ENCODE measurements around the gene TAF4.
"Not testable (repeated sequence)": the region's sequence is repeated elsewhere in the genome, so short reads cannot be mapped to it uniquely, and the experiment has no call there.

TAF4 gene

DNA sequence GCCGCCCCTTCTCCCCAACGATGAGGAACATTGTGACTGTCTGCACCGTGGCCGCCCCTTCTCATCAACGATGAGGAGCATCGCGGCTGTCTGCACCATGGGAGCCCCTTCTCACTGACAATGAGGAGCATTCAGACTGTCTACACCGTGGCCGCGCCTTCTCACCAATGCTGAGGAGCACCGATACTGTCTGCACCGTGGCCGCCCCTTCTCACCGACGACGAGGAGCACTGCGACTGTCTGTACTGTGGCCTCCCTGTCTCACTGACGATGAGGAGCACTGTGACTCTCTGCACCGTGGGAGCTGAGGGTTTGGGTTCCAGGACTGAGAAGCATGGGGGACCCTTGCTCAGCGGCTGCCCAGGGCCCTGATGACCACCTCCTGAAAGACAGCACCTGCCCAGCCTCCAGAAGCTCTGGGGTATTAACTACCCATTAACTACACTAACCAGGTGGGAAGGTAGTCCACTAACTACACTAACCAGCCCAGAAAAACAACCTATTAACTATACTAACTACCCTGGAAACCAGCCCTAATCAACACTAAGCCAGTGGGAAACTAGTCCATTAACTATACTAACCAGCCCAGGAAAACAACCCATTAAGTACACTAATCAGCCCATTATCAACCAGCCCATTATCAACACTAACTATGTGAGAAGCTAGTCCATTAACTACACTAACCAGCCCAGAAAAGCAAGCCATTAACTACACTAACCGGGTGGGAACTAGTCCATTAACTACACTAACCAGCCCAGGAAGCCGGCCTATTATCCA lies 116.9 kb downstream of the TAF4 start:
- no peak for DNase-seq (ENCODE audit: low spot score)

DNA sequence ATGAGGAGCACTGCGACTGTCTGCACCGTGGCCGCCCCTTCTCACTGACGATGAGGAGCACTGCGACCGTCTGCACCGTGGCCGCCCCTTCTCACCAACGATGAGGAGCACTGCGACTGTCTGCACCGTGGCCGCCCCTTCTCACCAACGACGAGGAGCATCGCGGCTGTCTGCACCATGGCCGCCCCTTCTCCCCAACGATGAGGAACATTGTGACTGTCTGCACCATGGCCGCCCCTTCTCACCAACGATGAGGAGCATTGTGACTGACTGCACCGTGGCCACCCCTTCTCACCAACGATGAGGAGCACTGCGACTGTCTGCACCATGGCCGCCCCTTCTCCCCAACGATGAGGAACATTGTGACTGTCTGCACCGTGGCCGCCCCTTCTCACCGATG lies 117.6 kb downstream of the TAF4 start:
- DNase-seq (ENCODE audit: low spot score), result not testable (repeated sequence)

DNA sequence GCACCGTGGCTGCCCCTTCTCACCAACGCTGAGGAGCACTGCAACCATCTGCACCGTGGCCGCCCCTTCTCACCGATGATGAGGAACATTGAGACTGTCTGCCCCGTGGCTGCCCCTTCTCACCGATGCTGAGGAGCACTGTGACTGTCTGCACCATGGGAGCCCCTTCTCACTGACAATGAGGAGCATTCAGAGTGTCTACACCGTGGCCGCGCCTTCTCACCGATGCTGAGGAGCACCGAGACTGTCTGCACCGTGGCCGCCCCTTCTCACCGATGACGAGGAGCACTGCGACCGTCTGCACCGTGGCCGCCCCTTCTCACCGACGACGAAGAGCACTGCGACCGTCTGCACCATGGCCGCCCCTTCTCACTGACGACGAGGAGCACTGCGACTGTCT lies 120.2 kb downstream of the TAF4 start:
- not testable (repeated sequence) for DNase-seq (ENCODE audit: low spot score)

DNA sequence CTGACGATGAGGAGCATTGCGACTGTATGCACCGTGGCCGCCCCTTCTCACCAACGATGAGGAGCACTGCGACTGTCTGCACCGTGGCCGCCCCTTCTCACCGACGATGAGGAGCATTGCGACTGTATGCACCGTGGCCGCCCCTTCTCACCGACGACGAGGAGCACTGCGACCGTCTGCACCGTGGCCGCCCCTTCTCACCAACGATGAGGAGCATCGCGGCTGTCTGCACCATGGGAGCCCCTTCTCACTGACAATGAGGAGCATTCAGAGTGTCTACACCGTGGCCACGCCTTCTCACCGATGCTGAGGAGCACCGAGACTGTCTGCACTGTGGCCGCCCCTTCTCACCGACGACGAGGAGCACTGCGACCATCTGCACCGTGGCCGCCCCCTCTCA lies 120.7 kb downstream of the TAF4 start:
- DNase-seq (ENCODE audit: low spot score), result not testable (repeated sequence)

DNA sequence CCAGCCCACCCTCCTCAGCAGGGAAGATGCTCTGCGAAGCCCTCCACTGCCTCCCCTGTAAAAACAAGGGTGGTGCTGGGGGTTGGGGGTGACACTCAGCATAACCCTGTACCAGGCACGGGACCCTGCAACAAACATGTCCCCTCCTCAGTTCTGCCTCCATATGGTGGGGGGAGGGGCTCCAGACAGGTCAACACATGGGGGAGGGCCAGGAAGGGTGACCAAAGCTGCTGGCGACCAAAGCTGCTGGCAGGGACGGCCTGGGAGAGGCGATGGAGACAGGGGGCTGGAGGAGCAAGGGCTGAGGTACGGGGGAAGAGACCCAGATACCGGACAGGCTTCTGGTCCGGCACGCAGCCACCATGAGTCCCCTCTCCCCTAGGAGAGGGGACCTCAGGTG lies 123.2 kb downstream of the TAF4 start:
- DNase-seq (ENCODE audit: low spot score), result no peak

DNA sequence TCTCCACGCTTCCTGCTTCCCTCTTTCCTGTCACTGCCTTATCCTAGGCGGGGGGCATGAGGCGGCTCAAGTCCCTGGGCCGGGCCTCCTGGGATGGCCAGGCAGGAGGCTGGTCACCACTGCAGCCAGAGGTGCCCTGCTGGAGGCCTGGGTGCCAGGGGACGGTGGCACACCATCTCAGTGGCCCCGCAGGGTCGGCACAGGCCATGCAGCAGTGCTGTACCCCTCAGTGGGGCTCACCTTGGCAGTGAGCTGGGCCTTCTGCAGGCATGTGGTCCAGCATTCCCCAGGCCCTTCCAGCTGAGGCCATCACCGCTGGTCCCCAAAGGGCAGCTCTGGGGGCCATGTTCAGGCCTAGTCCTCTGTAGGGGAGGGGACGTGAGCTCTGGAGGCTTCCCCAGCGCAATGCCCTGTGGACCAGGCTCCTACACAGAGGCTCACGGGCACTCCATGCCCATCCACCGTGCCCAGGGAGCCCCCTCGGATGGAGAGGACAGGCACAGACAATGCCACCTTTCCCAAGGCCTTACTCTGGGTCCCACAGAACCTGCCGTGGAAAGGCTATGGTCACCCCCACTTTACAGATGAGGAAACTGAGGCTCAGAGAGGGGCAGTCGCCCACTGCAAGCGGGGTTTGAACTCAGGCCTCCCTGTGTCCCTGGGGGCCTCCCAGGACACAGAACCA lies 123.8 kb downstream of the TAF4 start:
- no peak for DNase-seq (ENCODE audit: low spot score)

DNA sequence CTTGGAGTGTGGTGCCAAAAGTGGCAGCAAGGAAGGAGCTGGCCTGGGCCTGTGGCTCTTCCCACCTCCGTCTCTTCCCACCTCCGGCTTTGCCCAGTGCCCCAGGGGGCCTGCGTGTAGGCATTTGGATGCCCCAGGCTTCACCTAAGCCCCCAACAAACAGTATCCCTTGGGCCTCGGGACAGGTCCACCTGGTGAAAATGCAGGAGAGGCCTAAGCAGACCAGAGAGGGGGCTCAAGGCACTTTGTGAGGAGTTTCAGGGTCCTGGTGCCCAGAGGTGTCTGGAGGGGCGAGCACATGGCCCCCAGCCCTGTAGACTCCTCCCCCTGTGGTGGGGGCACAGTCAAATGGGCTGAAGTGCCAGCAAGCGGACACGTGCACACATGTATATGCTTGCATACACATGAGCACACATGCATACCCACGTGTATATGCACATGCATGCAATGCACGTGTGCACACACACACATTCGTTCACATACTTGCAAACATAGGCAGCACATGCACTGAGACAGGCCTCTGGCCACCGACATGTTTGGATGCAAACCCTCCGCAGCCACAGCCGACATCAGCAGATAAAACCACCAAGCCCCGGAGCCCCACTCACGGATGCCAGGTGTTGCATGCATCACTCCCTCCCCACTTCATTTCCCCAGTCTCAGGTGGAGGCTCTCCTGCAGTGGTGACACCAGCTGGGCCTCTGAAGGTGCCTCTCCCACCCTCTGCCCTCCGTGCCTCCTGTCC lies 124.5 kb downstream of the TAF4 start:
- DNase-seq (ENCODE audit: low spot score), result no peak

DNA sequence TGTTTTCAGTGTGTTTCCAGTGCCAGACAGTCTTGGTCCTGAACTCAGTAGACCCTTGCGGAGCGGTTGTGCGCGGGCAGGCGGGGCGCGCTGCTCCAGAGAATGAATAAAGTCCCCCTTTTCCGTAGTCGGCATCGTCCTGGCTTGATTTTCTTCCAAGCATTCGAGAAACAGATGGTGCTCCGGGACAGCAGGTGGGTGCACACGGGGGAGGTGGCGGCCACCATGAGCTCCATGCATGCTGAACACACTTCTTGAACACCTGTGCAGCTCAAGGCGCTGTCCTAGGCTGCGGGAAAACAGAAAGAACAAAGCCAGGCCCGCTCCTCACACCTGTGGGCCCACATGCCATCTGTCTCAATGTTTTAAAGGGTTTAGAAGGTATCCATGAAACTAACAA lies 125.2 kb downstream of the TAF4 start:
- no peak for DNase-seq (ENCODE audit: low spot score)

DNA sequence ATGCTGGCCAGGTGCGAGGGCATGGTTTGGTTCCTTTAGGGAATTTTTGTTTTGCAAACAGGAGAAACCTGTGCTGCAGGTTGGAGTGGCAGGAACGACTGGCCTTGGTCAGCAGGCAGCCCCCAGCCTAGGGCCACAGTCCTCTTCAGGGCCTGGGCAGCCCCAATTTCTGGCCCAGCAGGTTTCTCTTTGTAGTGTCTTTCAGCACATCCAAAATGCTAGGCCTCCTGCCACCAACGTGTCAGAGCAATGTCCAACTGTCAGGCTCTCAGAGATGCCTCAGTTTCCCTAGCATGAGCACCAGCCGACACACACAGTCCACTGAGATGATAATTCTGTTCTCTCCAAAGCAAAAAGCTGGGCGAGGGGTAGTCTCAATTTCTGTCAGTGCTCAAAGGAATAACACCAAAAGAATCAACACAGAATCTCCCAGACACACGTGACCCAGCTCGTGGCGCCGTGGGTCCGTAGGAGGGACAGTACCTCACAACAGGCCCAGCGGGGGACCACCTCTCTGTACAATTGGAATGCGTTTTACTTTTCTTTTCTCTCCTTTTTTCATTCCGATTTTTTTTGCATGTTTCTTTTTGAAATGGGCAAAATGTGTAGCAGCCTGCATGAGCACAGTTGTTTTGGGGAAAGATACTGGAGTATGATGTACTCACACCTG lies 125.9 kb downstream of the TAF4 start:
- DNase-seq (ENCODE audit: low spot score), result no peak

DNA sequence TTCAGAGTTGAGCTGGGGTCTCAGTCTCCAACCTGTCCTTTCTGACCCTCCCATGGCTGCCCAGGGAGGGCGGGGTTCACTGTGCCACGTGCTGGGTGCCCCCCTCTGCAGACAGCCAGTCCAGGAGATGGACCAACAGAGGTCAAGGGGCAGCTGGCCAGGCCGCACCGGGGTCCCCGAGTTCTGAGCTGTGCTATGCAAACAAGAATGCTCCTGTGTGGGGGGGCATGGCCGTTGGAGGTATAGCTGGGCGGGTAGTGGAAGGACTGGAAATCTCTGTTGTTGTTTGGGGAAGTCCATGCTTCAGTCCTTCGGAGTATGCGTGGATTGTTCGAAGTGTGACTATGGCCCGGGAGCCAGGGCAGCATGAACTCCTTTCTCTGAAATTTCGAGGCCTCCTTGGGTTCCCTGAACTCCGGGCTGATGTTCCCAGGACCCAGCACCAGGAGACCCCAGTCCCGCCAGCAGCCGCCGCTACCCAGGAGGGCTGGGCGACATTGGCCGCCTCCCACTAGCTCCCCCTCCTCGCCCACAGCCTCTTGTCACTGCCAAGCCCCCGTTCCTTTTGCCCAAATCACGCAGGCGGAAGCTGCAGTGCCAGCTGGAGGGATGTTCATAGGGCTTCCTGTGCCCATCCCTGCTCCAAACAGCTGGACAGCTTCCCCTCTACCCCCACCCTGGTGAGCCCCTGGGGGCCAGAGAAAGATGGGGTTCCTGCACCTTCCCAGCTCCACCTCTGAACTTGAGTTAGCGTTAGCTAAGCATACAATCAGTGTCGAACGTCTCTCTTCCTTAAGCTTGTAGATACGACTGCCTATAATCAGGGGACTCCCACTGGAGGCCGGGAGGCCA lies 126.6 kb downstream of the TAF4 start:
- no peak for DNase-seq (ENCODE audit: low spot score)

DNA sequence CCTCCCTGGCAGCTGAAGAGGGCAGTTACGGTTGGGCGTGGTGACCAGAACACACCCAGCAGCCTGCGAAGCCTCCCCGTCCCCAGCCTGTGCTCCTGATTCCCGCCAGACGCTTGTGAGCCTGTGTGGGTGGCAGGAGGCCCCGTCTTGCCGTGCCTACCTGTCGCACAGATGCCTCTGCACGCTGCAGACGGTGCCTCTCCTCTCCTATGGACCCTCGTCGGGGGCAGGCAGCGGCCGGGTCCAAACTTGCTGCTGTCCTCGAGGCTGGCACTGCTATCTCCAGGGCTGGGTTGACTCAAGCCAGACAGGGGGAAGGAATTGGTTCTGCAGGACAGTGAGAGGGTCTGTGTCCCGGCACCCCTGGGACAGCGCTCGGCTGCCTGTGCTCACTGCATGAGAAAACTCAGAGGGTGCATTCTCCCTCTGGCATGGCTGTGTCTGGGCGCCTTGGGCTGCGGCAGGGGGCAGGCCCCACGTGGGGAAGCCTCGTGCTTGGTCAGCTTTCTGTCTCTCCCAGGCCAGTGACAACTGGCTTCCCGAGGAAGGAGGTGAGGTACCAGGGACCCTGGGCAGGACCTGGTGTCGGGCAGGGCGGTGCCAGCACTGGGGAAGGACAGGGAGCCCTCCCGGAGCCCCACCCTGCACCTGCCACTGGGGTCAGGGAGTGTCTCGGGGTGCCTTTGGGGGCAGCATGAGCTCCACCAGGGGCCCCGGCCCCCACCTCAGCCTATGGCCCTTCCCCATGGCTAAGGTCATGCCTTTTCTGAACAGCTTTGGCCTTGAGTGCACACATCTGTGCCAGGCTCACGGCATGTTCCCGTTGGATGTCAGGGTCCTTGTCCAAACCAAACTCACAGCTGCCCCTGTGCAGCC lies 127.5 kb downstream of the TAF4 start:
- no peak for DNase-seq (ENCODE audit: low spot score)

DNA sequence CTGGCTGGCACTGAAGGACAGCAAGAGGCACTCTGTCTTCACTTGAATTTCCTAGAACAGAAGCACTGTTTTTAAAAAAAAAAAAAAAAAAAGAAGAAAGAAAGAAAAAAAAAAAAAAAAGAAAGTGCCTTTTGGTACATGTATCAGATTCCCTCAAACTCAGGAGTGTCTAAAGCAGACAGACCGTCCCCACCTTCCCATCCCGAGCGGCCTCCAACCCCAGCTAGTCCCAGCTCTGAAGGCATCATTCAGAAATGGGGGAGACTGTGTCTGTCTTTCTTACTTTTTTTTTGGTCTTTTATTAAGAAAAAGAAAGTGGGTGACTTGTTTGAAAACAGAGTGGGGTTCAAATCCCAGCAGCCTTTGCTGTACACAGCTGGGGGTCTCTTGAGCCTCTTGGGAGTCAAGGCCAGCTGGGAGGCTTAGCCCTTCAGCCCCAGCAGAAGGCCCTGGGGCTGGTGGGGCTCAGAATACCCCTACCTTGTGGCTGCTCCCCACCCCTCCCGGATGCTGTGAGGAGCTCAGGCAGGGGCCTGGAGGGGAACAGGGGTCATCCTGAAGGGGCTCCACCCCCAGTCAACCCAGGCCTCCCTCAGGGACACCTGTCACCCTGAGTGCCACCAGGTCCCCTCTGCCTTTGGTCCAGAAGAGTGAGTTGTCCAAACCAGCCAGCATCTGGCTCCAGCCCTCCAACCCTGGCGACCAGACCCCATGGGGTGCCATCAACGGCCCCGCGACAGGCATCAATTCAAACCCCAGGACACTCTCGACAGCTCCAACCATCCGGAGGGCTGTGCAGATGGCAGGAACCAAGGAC lies 128.3 kb downstream of the TAF4 start:
- no peak for DNase-seq (ENCODE audit: low spot score)

DNA sequence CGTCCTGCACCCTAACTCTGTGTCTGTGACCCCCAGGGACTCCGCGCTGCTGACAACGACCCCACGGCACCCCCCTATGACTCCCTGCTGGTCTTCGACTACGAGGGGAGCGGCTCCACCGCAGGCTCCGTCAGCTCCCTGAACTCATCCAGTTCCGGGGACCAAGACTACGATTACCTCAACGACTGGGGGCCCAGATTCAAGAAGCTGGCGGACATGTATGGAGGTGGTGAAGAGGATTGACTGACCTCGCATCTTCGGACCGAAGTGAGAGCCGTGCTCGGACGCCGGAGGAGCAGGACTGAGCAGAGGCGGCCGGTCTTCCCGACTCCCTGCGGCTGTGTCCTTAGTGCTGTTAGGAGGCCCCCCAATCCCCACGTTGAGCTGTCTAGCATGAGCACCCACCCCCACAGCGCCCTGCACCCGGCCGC lies 129.0 kb downstream of the TAF4 start:
- DNase-seq (ENCODE audit: low spot score), result no peak

DNA sequence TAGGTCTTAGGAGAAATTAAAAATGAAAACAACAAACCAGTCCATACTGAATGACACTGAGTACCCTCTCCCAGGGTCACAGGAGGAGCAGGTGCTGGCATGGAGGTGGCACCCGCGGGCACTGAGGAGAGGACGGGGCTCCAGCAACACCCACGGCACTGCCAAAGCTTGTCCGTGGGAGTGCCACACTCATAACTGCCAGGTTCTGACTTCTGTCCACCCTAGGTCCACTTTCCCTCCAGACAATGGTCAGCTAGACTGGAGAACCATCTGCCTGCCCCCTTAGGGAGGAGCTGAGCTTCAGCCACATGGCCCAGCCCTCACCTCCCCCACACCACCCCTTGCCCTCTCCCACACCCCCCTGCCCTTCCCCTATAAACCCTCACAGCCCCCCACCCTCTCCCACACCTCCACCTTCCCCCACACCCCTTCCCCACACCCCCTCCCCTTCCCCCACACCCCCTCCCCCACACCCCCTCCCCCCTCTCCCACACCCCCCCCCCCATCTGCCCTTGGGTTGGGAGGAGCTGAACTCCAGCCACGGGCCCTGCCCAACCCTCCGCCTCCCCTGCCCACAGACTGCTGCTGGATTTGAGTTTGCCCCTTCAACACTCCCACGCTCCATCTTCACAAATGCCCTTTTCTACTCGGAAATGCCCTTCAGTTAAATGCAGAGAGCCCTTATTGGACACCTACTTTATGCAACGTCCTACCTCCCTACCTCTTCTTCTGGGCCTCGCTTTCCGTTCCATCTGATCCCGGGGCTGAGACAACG lies 129.6 kb downstream of the TAF4 start:
- DNase-seq (ENCODE audit: low spot score), result no peak

DNA sequence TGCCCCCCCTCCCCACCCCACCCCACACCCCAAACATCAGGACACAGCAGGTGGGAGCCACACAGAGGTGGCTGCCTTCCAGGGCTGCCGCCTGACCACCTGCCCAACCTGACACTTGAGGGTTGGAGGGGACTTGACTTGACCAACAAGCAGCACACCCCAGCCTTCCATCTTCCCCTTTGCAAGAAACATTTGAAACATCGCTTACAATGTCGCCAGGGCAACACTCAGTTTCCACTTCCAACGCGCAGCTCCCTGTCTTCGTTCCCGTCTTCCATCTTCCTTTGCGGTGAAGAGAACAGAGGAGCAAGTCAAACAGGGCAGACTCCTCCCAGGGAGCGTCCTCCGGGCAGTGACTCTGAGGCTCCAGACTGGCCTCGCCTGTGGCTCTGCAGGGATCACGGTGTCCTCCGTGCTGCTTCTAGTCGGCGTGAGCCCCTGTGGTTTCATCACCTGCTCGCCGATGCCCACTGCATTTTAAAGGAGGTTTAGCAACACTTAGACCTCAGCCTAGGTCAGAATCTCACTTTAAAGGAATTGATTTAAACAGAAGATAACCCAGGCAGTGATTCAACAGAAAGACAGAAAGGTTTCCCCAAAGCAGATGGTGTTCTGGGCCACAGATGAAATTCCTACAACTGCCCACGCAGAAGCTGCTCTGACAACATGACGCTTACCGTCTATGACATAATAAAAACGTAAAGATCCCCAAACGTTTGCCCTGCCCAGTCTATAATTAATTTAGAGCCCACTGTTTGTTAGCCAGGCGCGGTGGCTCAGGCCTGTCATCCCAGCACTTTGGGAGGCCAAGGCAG lies 130.8 kb downstream of the TAF4 start:
- no peak for DNase-seq (ENCODE audit: low spot score)

DNA sequence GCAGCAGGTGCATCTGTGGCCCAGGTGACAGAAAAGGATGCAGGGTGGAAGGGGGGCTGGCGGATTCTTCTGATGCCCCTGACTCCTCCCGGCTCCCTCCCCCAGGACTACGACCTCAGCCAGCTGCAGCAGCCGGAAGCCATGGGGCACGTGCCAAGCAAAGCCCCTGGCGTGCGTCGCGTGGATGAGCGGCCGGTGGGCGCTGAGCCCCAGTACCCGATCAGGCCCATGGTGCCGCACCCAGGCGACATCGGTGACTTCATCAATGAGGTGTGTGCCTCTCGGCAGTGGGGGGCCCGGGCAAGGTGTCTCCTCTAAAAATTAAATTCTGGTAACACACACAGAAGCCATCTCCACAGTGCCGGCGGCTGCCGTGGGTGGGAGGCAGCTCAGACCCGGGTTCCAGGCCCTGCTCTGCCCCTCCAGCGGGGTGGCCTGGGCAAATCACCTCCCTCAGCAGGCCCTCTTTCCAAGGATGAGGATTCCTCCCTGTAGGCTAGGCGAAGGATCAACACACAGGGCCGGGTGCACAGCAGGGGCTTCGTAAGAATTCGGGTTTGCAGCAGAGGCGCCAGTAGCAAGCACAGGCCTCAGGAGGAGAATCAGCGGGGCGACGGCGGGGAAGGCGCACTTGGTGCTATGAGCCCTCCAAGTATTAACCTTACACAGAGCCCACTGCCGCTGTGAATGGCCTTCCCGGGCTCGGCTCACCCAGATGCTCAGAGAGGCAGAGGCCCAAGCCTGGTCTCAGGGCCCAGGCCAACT lies 131.5 kb downstream of the TAF4 start:
- no peak for DNase-seq (ENCODE audit: low spot score)

DNA sequence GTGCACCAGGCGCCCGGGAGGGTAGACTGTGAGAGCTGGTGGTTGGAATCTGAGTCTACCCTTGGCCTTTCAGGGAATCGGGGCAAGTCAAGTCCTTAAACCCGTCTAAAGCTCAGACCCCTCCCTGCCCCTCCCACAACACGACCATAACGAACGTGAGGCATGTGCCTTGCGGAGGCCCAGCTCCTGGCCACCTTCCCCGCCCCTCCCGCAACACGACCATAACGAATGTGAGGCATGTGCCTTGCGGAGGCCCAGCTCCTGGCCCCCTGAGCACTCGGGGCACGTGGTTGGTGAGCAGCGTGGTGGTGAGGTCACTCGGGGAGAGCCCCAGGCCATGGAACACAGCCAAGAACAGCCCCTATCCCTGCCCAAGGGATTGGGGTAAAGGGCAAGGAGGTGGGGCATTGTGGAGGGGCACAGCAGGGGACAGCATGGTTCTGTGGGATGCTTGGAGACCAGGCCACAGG lies 132.2 kb downstream of the TAF4 start:
- no peak for DNase-seq (ENCODE audit: low spot score)

All from SK-N-DZ (cell line).